CD4-positive, alpha-beta T cell treated with Interleukin-15 for 1 hour (primary cell): ENCODE measurements around the gene LAMC2.
"Not testable (repeated sequence)": the region's sequence is repeated elsewhere in the genome, so short reads cannot be mapped to it uniquely, and the experiment has no call there.

ENCODE experiments used
- DNase-seq: peaks from one replicate; pipeline ENCODE4 v3.0.0-alpha.2; 2020

LAMC2 gene

DNA sequence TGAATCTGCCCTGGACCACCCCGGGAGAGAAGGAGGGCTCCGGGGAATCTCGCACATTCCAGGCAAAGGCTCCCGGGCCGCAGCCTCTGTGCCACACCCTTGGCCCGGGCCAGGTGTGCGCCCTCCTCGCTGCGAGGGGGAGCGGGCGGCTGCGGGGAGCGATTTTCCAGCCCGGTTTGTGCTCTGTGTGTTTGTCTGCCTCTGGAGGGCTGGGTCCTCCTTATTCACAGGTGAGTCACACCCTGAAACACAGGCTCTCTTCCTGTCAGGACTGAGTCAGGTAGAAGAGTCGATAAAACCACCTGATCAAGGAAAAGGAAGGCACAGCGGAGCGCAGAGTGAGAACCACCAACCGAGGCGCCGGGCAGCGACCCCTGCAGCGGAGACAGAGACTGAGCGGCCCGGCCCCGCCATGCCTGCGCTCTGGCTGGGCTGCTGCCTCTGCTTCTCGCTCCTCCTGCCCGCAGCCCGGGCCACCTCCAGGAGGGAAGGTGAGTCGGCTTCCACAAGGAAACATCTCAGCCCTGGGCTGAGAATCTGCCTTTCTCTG lies at the start of gene LAMC2:
Gene LAMC2, plus strand, starts transcription at position 324 of the 550 bp plus-strand sequence. Its CDS starts 89 bp downstream, at position 413.
- DNase-seq, result no peak

DNA sequence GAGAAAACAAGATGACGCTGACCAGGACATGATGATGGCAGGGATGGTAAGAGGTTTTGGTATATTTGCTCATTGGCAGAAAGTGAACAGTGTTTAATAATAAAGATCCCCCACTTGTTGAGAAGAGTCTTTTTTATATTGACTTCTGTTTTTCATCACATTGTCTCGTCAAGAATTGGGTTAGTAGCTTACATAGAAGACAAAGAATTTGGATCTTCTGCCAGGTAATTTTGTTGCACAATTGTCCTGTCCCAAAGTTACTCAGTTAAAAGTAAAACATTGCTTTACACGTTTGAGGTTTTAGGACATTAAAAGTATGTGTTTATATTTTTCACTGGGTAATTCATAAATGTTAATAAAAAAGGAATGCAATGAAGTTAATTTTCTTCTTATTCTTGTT lies 48.3 kb upstream of the LAMC2 start:
- no peak for DNase-seq

DNA sequence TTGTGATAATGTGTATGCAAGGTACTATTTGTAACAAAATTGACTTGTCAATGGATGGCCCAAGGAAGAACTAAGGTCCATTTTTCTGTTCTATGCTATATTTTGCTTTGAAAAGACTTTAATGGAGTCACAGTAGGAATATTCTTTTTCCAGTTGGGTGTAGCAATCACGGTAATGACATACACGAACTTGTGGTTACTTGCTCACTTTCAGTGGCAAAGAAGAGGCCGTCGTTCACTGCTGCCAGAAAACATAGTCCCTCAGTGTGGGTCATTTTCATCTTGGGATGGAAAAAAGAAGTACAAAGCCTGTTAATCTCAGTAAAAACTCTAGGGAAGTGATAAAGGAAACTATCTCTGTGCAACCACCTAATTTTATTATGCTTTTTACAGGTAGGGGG lies 47.8 kb upstream of the LAMC2 start:
- DNase-seq, result no peak

DNA sequence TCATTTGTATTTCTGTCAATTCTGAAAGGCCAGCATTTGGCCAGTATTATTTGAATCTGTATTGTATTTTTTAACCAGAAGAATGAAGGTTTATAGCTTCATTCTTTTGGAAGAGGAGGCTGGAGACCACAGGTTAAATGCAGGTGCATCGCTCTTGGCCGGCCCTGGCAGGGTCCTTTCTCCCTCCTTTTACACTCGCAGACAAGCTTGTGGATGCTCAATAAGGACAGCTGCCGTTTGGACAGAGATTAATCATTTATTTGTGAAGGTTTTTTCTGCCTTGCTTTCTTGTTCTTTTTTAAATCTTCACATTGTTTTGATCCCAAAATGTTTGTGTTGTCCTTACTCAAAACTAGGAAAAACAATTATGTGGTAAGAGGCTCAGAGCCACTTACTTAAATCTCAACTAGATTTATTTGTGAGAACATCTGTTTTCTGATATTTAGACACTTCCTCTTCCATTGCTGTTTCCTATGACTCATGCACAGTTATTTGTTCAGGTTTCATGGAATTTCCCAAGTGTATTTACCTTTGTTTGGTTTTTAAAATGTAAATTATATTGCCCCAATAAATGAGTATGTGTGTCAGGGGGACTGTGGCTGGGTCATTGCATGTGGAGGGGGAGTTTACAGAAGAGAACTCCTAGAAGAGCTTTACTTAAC lies 46.7 kb upstream of the LAMC2 start:
- DNase-seq, result no peak

DNA sequence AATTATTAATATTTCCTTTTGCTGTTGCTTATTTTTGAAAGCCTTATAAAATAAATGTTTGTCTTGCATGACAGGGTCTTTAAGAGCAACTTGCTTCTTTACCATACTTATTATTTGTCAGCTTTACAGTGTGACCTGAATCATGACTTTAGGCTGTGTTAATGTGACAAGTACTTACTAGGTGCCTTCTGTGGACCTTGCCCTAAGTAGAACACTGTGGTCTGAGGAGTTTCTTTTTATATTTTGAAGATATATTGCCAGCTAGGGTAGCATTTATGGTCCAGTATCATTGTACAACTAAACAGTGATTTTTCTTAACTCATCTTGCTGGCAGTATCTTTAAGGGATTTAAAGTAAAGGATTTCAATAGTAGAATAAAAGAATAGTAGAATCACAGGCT lies 45.4 kb upstream of the LAMC2 start:
- no peak for DNase-seq

DNA sequence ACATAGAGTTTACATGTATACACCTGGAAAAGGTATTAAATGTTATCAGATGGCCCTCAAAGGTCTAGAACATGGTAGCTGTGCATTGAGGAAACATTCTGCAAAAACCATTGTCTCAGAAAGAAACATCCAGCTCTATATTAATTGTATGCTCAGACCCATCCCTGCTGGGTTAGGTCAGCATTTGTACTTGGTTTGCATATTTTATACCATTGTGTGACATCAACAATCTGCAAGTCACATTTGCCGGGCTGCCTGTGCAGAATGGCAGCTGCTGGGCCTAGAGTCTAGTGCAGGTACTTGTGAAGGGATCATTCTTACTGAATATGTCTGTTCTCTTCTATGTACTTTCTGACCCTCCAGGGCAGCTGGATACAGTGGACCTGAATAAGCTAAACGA lies 43.9 kb upstream of the LAMC2 start:
- no peak for DNase-seq

DNA sequence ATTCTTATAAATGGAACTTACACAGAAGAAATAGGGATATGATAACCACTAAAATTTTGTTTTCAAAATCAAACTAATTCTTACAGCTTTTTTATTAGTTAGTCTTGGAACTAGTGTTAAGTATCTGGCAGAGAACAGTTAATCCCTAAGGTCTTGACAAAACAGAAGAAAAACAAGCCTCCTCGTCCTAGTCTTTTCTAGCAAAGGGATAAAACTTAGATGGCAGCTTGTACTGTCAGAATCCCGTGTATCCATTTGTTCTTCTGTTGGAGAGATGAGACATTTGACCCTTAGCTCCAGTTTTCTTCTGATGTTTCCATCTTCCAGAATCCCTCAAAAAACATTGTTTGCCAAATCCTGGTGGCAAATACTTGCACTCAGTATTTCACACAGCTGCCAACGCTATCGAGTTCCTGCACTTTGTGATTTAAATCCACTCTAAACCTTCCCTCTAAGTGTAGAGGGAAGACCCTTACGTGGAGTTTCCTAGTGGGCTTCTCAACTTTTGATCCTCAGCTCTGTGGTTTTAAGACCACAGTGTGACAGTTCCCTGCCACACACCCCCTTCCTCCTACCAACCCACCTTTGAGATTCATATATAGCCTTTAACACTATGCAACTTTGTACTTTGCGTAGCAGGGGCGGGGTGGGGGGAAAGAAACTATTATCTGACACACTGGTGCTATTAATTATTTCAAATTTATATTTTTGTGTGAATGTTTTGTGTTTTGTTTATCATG lies 42.3 kb upstream of the LAMC2 start:
- no peak for DNase-seq

DNA sequence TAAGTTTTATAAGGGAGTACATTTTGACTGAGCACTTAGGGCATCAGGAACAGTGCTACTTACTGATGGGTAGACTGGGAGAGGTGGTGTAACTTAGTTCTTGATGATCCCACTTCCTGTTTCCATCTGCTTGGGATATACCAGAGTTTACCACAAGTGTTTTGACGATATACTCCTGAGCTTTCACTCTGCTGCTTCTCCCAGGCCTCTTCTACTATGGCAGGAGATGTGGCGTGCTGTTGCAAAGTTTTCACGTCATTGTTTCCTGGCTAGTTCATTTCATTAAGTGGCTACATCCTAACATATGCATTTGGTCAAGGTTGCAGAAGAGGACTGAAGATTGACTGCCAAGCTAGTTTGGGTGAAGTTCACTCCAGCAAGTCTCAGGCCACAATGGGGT lies 41.3 kb upstream of the LAMC2 start:
- no peak for DNase-seq

DNA sequence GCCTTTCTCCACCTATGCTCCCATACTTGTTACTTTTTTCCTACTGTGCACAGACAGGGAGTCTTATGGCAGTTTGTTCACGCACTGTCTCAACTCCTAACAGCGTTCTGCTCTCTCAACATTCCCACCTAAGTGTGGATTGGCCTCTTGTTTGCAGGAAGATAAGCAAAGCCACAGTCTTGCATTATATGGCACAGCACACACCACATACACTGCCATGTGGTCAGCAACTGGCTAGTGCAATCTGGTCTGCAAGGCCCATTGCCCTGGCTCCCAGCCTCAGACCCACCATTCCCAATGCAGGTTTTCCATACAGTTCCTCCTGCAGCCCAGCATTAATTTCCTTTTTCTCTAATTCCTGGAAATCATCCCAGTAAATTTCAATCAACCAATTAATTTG lies 38.3 kb upstream of the LAMC2 start:
- no peak for DNase-seq

DNA sequence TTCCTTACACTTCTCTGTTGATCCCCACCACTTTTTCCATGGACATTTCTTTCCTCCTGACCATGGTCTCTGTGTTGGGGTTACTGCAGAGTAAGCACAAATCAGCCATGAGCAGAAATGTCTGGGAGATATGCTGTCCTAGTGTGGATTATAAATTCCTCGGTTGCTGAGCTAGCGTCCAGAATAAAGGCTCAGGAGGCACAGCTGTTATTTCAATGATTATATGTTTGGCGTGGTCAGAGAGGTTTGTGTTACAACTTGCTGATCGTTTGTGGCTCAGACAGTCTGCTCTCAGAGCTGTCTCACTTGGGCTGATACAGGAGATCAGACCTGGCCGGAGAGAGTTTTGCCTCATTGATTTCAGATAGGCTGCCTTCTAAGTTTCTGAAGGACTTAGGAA lies 37.5 kb upstream of the LAMC2 start:
- DNase-seq, result no peak

DNA sequence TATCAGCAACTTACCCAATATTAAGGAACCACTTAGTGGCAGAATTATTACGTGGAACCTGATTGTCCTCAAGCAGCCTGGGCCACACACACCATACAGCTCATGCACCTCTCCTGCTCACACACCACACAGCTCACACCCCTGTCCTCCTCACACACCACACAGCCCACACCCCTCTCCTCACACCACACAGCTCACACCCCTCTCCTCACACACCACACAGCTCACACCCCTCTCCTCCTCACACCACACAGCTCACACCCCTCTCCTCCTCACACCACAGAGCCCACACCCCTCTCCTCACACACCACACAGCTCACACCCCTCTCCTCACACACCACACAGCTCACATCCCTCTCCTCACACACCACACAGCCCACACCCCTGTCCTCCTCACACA lies 36.8 kb upstream of the LAMC2 start:
- DNase-seq, result no peak

DNA sequence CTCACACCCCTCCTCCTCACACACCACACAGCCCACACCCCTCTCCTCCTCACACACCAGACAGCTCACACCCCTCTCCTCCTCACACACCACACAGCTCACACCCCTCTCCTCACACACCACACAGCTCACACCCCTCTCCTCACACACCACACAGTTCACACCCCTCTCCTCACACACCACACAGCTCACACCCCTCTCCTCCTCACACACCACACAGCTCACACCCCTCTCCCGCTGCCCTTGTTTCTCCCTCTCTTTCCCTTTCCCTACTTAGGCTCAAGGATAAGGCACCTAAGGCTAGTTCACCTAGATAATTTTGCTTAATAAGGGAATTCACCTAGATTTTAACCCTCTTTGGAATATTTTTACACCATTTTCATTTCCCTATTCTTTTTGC lies 36.0 kb upstream of the LAMC2 start:
- not testable (repeated sequence) for DNase-seq

DNA sequence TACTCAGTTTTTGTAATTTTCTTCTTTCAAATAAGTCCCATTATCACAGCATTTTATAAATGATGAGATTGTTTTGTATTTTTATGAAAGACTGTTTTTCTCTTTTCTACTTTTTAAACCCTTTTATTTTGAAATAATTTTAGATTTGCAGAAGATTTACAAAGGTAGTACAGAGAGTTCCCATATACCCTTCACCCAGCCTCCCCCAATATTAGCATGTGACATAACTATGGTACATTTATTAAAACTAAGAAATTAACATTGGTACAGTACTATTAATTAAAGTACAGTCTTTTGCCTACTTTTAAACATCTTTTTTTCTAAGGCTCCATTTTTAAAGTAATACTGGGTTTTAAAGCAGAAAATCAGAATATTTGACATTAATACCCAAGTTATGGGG lies 35.6 kb upstream of the LAMC2 start:
- no peak for DNase-seq

DNA sequence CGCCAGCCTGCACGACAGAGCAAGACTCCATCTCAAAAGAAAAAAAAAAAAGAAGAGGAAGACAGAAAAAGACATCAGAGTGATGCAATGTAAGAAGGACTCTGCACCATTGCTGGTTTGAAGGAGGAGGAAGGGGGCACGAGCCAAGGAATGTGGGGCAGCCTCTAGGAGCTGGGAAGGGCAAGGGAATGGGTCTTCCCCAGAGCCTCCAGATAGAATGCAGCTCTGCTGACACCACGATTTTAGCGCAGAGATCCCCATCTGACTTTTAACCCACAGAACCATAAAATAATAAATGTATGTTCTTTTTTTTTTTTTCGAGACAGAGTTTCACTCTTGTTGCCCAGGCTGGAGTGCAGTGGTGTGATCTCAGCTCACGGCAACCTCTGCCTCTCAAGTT lies 33.9 kb upstream of the LAMC2 start:
- DNase-seq, result no peak

DNA sequence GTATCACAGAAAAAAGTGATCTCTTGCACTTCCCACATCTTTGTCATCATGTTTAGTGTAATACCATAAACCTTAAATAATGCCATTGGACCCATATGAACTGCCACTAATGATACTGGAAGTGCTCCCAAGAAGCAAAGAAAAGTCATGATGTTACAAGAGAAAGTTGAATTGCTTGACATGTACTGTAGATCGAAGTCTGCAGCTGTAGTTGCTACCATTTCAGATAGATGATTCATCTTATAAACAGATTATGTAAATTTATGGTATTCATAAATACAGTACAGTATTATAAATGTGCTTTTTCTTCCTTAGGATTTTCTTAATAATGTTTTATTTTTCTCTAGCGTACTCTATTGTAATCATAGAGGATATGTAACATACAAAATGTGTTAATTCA lies 30.1 kb upstream of the LAMC2 start:
- DNase-seq, result no peak

DNA sequence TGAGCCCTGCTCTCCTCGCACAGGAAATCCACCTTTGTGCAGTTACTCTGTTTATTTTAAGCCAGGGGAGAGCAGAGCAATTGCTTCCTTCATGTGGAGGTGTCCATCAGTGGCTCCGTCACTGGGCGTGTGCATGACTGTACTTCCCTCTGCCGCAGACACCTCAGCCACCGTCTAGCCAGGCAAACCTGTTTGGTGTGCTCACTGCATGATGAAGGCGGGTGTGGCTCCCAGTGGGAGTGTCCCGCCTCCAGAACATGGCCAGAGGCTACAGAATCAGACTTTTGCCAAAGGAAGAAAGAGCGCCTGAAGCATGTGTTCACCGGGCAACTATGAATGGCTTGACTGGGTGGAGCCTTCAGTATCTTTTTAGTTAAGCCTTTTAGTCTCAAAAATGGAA lies 26.1 kb upstream of the LAMC2 start:
- no peak for DNase-seq

DNA sequence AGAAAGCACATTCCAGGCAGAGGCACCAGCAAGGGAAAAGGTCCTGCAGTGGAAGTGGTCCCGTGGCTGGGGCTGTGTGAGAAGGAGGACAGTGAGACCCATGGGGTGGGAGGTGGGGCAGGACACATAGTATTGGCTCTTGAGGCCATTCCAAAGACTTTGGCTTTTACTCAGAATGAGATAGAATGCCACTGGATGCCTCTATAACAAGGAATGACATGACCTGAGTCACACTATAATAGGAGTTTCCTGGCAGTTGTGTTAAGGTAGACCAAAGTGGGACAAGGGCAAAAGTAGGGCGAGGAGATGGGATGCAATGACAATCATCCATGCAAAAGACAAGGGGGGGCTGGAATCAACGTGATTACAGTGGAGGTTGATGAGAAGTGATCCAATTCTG lies 24.7 kb upstream of the LAMC2 start:
- no peak for DNase-seq

DNA sequence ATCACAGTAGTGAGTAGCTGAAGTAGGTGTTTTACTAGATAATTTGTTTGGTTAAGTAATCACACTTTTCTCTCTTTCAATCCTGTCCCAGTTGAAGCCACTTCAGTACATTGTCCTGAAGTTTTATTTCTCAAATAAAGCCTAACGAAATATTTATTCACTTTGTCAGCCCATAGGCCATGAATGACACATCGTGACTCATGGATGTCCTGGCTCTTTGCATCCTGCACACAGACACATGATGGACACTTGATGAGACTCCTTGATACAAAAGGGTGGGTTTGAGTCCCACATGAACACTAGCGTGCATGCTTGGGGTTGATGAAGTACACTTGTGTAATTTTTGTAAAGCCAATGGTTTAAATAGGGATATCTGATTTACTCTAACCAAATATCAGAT lies 22.7 kb upstream of the LAMC2 start:
- DNase-seq, result no peak

DNA sequence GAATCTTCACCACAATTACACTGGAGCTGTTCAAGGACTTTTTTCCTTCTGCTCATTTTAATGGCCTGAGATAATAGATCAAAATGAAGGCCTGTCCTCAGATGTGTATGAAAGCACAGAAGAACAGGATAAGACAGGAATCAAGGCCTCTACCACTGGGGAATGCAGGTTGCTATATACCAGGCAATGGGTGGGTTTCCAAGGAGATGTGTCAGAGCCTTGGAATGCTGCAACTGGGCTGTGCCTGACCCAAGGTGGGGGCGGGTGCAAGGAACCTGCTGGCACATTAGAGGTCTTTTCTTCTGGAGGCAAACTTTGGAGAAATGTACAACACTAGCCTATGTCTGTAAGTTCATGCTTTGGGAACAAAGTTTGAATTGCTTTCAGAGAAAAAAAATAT lies 21.7 kb upstream of the LAMC2 start:
- DNase-seq, result no peak

DNA sequence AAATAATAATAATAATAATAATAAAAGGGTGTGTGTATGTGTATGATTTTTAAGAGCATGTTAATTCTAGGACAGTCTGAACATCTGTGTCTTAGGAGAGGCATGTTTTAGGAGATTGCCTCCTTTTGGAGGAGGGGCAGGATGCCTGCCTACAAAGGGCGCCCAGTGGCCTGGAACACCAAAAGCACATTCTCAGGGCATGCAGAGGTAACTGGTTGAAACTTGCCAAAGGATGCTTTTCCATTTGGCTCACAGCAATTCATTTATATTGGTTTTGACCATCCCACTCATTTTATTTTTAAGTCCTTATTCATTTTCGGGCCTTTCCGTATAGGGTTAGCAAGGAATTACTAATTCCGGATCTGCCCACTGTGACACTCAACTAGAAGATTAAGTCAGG lies 21.1 kb upstream of the LAMC2 start:
- no peak for DNase-seq

DNA sequence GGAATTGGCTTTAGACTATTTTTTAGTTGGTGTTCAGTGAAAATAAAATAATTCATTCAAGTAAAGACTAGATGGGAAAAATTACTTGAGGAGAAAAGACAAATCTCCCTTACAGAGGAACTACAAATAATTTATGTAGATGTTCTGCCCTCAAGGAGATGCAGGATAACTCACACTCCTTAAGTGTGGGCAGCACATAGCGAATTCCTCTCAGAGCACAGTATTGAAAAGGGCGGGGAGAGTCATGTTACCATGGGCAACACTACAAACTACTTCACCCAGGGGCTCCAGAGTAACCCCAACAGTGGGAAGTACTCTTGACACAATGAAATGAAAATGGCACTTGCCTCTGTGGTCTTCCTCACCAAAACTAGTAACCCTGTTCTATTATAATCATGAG lies 20.6 kb upstream of the LAMC2 start:
- no peak for DNase-seq

DNA sequence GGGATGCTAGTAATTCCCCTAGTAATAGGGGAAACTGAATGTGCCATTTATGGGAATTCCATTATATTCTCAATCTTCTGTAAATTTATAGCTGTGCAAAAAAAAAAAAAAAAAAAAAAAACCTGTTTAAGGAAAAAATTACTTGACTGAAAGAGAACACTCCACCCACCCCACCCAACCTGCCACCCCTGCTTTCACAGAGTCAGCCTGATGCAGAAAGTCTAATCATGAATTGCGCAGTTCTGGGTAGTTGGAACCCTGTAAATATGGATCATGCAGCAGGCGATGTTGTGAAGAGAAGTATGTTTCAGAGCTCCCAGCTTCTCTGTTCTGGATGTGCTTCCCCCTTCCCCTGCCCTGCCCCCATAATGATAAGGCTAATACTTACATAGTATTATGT lies 19.6 kb upstream of the LAMC2 start:
- no peak for DNase-seq

DNA sequence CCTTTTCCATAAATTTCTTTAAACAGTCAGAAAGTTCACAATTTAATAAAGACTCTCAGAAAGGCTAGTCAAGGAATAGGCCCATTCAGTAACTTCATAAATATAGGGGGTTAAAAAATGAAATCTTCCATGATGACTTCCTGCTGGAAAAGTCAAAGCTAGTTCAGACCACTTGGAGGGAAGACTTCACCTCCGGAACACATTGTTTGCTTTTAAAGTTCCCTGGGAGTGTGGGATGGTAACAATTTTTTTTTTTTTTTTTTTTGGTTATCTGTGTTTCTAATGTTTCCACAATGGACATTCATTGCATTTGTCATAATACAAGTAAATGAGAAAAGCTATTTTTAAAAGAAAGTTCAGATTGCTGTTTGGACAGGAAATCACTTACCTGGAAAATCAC lies 18.4 kb upstream of the LAMC2 start:
- no peak for DNase-seq

DNA sequence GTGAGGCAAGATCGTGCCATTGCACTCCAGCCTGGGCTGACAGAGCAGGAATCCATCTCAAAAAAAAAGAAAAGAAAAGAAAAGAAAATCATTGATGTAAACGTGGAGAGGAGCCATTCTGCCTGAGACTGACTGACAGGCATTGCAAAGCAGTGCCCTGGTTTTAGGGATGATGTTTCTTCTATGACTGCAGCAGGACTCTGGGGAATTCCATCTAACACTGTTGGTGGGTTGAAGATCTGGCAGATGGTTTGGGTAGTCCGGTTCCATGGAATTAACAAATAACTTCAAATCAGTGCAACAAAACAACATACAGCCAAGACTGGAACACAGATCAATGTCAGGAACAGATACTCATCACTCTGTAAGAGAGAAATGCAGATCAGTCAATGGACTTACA lies 17.8 kb upstream of the LAMC2 start:
- DNase-seq, result no peak

DNA sequence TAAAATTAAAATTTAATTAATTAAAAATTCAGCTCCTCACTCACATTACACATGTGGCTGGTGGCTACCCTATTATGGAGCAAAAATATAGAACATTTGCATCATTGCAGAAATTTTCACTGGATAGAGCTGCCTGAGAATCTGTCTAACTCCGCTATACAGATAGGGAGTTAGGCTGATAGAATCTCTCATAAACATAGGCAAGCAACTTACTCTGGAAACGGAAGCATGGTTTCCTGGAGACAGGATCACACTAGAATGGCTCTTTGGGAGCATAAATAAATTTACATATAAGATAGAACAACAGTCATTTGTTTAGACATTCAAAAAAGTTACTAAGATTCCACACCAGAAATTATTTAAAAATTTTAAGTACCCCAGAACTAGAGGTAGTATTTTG lies 12.2 kb upstream of the LAMC2 start:
- no peak for DNase-seq
